Astrocyte (in vitro differentiated cells and primary cell): Measurements from ENCODE around the gene IST1. TPM values are rescaled to one million over a fixed set of nuclear protein-coding genes. Genes with fewer than 3 reads are reported as not detected.

Experiments
- DNase-seq: peaks from one replicate; pipeline ENCODE4 v3.0.0-alpha.2; 2010; ENCODE audit warnings: low read depth
- FAIRE-seq: peaks from 2 replicates; lab custom pipeline; 2011; peaks lifted over from hg19 to GRCh38; lab: Jason Lieb, UNC
- H2AFZ ChIP-seq: 2 replicates; pipeline ENCODE4 v1.6.0; 2012; ENCODE audit warnings: low read depth, low read length, inconsistent platforms
- H3K27ac ChIP-seq: 2 replicates; pipeline ENCODE4 v1.5.1; 2011; ENCODE audit warnings: low read depth, low read length, inconsistent platforms
- H3K27me3 ChIP-seq: 2 replicates; pipeline ENCODE4 v1.6.0; 2011; ENCODE audit warnings: low read length, inconsistent platforms; ENCODE audit not compliant: insufficient read depth
- H3K36me3 ChIP-seq: 2 replicates; pipeline ENCODE4 v1.5.1; 2011; ENCODE audit warnings: low read length, inconsistent platforms; ENCODE audit not compliant: insufficient read depth
- H3K4me1 ChIP-seq: 2 replicates; pipeline ENCODE4 v1.5.1; 2011; ENCODE audit warnings: low read length, inconsistent platforms; ENCODE audit not compliant: insufficient read depth
- H3K4me2 ChIP-seq: 2 replicates; pipeline ENCODE4 v1.6.0; 2012; ENCODE audit warnings: low read length, inconsistent platforms
- H3K4me3 ChIP-seq: 2 replicates; pipeline ENCODE4 v1.5.1; 2011; ENCODE audit warnings: low read depth, mild to moderate bottlenecking, low read length, inconsistent platforms; ENCODE audit not compliant: insufficient read depth
- H3K79me2 ChIP-seq: 2 replicates; pipeline ENCODE4 v1.6.0; 2012; ENCODE audit warnings: mild to moderate bottlenecking, low read length, inconsistent platforms; ENCODE audit not compliant: insufficient read depth
- H3K9ac ChIP-seq: 2 replicates; pipeline ENCODE4 v1.6.0; 2012; ENCODE audit warnings: mild to moderate bottlenecking, low read length, inconsistent platforms
- H3K9me3 ChIP-seq: 2 replicates; pipeline ENCODE4 v1.5.1; 2012; ENCODE audit warnings: low read depth, mild to moderate bottlenecking, low read length, inconsistent platforms; ENCODE audit not compliant: insufficient read depth
- H4K20me1 ChIP-seq: 2 replicates; pipeline ENCODE4 v1.6.0; 2012; ENCODE audit warnings: low read length, inconsistent platforms; ENCODE audit not compliant: insufficient read depth
- H3K27ac Mint-ChIP-seq: one replicate; pipeline ENCODE4 v1.8.0; 2021; ENCODE audit warnings: mild to moderate bottlenecking, mixed read lengths; ENCODE audit not compliant: unreplicated experiment
- H3K27me3 Mint-ChIP-seq: one replicate; pipeline ENCODE4 v1.8.0; 2021; ENCODE audit warnings: low read depth, mixed read lengths; ENCODE audit not compliant: unreplicated experiment
- H3K36me3 Mint-ChIP-seq: one replicate; pipeline ENCODE4 v1.8.0; 2021; ENCODE audit warnings: low read depth, mixed read lengths; ENCODE audit not compliant: unreplicated experiment
- H3K4me1 Mint-ChIP-seq: one replicate; pipeline ENCODE4 v1.8.0; 2021; ENCODE audit warnings: low read depth, mixed read lengths; ENCODE audit not compliant: unreplicated experiment
- H3K4me3 Mint-ChIP-seq: one replicate; pipeline ENCODE4 v1.8.0; 2021; ENCODE audit warnings: mild to moderate bottlenecking, moderate library complexity, mixed read lengths; ENCODE audit not compliant: unreplicated experiment
- H3K9me3 Mint-ChIP-seq: one replicate; pipeline ENCODE4 v1.8.0; 2021; ENCODE audit warnings: mild to moderate bottlenecking, mixed read lengths; ENCODE audit not compliant: unreplicated experiment
- EZH2 ChIP-seq: IDR thresholded peaks from 2 replicates; pipeline ENCODE4 v1.6.1; 2012; ENCODE audit warnings: mild to moderate bottlenecking, low read length, inconsistent platforms; ENCODE audit not compliant: insufficient read depth
- total RNA-seq: library from RNA; stranded (reverse); gene quantifications from 2 replicates; pipeline ENCODE4 v1.2.1, GENCODE V29; 2021
- TF ChIP-seq, protein P1 (sequence below): IDR thresholded peaks from 2 replicates; pipeline ENCODE4 v1.5.1; 2011; ENCODE audit warnings: low read depth, mild to moderate bottlenecking, inconsistent platforms, low read length, moderate library complexity; ENCODE audit not compliant: insufficient read depth

Gene IST1
- total RNA-seq, 1 donor from 2014 or later, result 241 TPM

DNA sequence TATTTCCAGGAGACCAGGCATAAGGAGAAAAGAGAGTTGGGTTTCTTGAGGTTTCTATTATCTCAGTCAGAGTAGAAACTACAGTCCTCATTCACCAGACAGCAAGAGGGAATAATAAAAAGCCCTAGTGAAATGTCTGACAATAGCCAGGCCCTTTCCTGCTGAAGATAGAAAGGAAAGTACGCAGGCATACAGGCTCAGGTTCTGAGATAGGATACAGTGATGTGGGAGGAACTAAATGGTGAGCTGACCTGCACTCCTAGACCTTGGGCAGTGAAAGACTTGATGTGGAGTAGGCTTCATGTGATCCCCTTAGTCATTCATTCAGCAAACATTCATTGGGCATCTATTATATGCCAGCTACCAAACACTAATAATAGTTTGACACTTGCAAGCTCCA lies 26.2 kb upstream of the IST1 start:
- no peaks in the 10 kb centered on the region for H4K20me1 ChIP-seq
- no peak overlapping the region for H3K27ac ChIP-seq
- TF ChIP-seq EZH2, result no peak
- TF ChIP-seq, protein P1, sequence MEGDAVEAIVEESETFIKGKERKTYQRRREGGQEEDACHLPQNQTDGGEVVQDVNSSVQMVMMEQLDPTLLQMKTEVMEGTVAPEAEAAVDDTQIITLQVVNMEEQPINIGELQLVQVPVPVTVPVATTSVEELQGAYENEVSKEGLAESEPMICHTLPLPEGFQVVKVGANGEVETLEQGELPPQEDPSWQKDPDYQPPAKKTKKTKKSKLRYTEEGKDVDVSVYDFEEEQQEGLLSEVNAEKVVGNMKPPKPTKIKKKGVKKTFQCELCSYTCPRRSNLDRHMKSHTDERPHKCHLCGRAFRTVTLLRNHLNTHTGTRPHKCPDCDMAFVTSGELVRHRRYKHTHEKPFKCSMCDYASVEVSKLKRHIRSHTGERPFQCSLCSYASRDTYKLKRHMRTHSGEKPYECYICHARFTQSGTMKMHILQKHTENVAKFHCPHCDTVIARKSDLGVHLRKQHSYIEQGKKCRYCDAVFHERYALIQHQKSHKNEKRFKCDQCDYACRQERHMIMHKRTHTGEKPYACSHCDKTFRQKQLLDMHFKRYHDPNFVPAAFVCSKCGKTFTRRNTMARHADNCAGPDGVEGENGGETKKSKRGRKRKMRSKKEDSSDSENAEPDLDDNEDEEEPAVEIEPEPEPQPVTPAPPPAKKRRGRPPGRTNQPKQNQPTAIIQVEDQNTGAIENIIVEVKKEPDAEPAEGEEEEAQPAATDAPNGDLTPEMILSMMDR, result no peak
- no peaks in the 10 kb centered on the region for H3K4me1 ChIP-seq
- no peak overlapping the region for H3K9ac ChIP-seq
- no peaks in the 10 kb centered on the region for H3K27me3 ChIP-seq
- FAIRE-seq (no peak), DNase-seq (no peak)
- Mint-ChIP-seq H3K27ac (no peak overlapping the region), H3K4me3 (no peak overlapping the region), H3K4me1 (no peaks in the 10 kb centered on the region), H3K27me3 (no peaks in the 10 kb centered on the region), H3K36me3 (peaks cover 16% of the 10 kb centered on the region), H3K9me3 (no peaks in the 10 kb centered on the region)
- H3K36me3 ChIP-seq, result peaks cover 14% of the 10 kb centered on the region
- no peaks in the 10 kb centered on the region for H3K79me2 ChIP-seq
- no peaks in the 10 kb centered on the region for H3K9me3 ChIP-seq
- H3K4me3 ChIP-seq, result no peak overlapping the region
- no peak overlapping the region for H2AFZ ChIP-seq
- no peak overlapping the region for H3K4me2 ChIP-seq

DNA sequence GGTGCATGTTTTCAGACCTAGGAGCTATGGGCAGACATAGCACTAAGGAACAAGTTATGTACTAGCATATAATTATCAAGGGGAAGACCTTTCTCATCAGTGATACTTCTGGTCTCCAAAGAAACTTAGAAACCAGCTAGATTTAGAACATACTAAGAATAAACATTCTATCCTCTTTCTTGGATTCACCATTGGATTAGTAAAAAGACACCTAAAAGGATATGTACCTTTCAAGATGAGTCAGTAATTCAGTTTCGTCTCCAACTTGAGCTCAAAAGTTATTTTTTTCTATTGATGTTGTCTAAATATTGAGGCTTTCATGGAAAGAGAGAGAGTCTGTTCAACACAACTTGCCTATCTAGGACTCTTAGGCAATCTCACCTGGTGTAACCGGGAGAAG lies 24.5 kb upstream of the IST1 start:
- H3K9me3 ChIP-seq, result no peaks in the 10 kb centered on the region
- H3K4me1 ChIP-seq, result no peaks in the 10 kb centered on the region
- no peaks in the 10 kb centered on the region for H4K20me1 ChIP-seq
- no peaks in the 10 kb centered on the region for H3K4me1 Mint-ChIP-seq
- H3K9ac ChIP-seq, result no peak overlapping the region
- no peak overlapping the region for H3K27ac ChIP-seq
- DNase-seq (no peak), FAIRE-seq (no peak)
- H3K27me3 ChIP-seq, result no peaks in the 10 kb centered on the region
- H3K27me3 Mint-ChIP-seq, result no peaks in the 10 kb centered on the region
- peaks cover 9% of the 10 kb centered on the region for H3K36me3 Mint-ChIP-seq
- H3K4me3 ChIP-seq, result no peak overlapping the region
- H3K79me2 ChIP-seq, result no peaks in the 10 kb centered on the region
- H3K9me3 Mint-ChIP-seq, result no peaks in the 10 kb centered on the region
- H3K4me3 Mint-ChIP-seq, result no peak overlapping the region
- no peak overlapping the region for H3K4me2 ChIP-seq
- no peak overlapping the region for H3K27ac Mint-ChIP-seq
- peaks cover 7% of the 10 kb centered on the region for H3K36me3 ChIP-seq
- TF ChIP-seq, protein P1, result no peak
- TF ChIP-seq EZH2, result no peak
- no peak overlapping the region for H2AFZ ChIP-seq

DNA sequence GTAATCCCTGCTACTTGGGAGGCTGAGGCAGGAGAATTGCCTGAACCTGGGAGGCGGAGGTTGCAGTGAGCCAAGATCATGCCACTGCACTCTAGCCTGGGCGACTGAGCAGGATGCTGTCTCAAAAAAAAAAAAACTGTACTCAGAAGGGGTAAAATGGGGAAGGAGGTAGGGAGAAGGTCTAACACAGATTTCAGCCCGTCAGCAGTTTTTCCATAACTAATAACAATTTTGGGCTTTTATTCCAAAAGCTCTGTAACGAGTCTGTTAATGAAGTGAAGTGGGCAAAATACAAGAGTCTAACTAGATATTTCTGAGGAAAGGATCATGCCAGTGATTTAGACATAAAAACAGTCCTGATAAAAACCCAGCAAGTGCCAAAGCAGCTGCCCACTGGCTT lies 22.1 kb upstream of the IST1 start:
- Mint-ChIP-seq H3K27ac (no peak overlapping the region), H3K9me3 (no peaks in the 10 kb centered on the region), H3K4me1 (no peaks in the 10 kb centered on the region), H3K27me3 (no peaks in the 10 kb centered on the region), H3K36me3 (peaks cover 9% of the 10 kb centered on the region), H3K4me3 (no peak overlapping the region)
- H3K79me2 ChIP-seq, result no peaks in the 10 kb centered on the region
- H3K4me1 ChIP-seq, result no peaks in the 10 kb centered on the region
- H3K36me3 ChIP-seq, result peaks cover 2% of the 10 kb centered on the region
- no peak overlapping the region for H3K27ac ChIP-seq
- TF ChIP-seq, protein P1, result no peak
- no peak for TF ChIP-seq EZH2
- H3K4me3 ChIP-seq, result no peak overlapping the region
- H3K4me2 ChIP-seq, result no peak overlapping the region
- no peaks in the 10 kb centered on the region for H4K20me1 ChIP-seq
- no peak for DNase-seq
- no peak for FAIRE-seq
- H3K27me3 ChIP-seq, result no peaks in the 10 kb centered on the region
- H2AFZ ChIP-seq, result no peak overlapping the region
- no peak overlapping the region for H3K9ac ChIP-seq
- H3K9me3 ChIP-seq, result no peaks in the 10 kb centered on the region
